HCT116 (cell line): Measurements from ENCODE around the gene OAS2. TPM values are rescaled to one million over a fixed set of nuclear protein-coding genes. Genes with fewer than 3 reads are reported as not detected.

Experiments
- ATAC-seq: fragments of 200-7000 bp; cut with Tn5 transposase; 2 replicates; pipeline ENCODE4 v1.9.1; 2020; ENCODE audit warnings: mild to moderate bottlenecking, moderate library complexity
- BruUV-seq: library from RNA; stranded (reverse); fragments of 400-500 nt; replicated peaks from 2 replicates; lab custom pipeline; 2021; lab: Mats Ljungman, UMichigan
- CTCF ChIA-PET: fragments of 300-600 bp; sonication (Branson Sonifier 250); formaldehyde crosslinking; loops from one replicate; lab custom pipeline; 2021; ENCODE audit warnings: antibody characterized with exemption; lab: Charles Lee
- POLR2A ChIA-PET: fragments of 300-600, 350-600 bp; sonication (Branson Sonifier 250); formaldehyde crosslinking; loops from one replicate; lab custom pipeline; 2021; ENCODE audit warnings: antibody characterized with exemption; lab: Charles Lee
- RAD21 ChIA-PET, 2 experiments: fragments of 300-600 bp; sonication (Branson Sonifier 250); formaldehyde crosslinking; loops; one replicate each; lab custom pipeline; 2023; ENCODE audit warnings: low total read pairs in 2 of 2; ENCODE audit not compliant: uncharacterized antibody in 2 of 2, unreplicated experiment in 2 of 2, low non-redundant PET in 1 of 2; lab: Charles Lee
- DNase-seq: peaks from one replicate; pipeline ENCODE4 v3.0.0-alpha.2; 2010; ENCODE audit warnings: low read depth, low spot score
- H2AFZ ChIP-seq: fragments of 200-600 bp; shearing (Covaris generic), sonication (generic); 2 replicates; pipeline ENCODE4 v1.6.1; 2017; ENCODE audit warnings: low read depth, mixed run types, mixed read lengths, antibody characterized with exemption, low read length; ENCODE audit not compliant: poor library complexity, severe bottlenecking
- H3K27ac ChIP-seq: 2 replicates; pipeline ENCODE4 v1.5.1; 2012; ENCODE audit warnings: low read depth, low read length
- H3K27me3 ChIP-seq: fragments of 200-600 bp; sonication (generic); 2 replicates; pipeline ENCODE4 v1.6.1; 2016; ENCODE audit warnings: mixed run types, low read length, mixed read lengths; ENCODE audit not compliant: insufficient read depth
- H3K36me3 ChIP-seq, 2 experiments: fragments of 200-500 bp in 1 of 2; fragments of 200-600 bp in 1 of 2; sonication (Bioruptor generic) in 1 of 2; sonication (generic) in 1 of 2; 2 replicates each; pipeline versions ENCODE4 v1.5.1 to v1.6.1; 2014 to 2016; ENCODE audit warnings: low read length in 2 of 2, inconsistent platforms in 1 of 2, mixed read lengths in 1 of 2, mixed run types in 1 of 2; ENCODE audit not compliant: insufficient read depth in 2 of 2, control insufficient read depth in 1 of 2
- H3K4me1 ChIP-seq, 2 experiments: fragments of 200-600 bp in 1 of 2; sonication (generic) in 1 of 2; 2 replicates each; pipeline versions ENCODE4 v1.5.1 to v1.6.1; 2012 to 2017; ENCODE audit warnings: low read length in 2 of 2, inconsistent platforms in 1 of 2, mild to moderate bottlenecking in 1 of 2, mixed read lengths in 1 of 2, mixed run types in 1 of 2, moderate library complexity in 1 of 2; ENCODE audit not compliant: insufficient read depth in 2 of 2, control insufficient read depth in 1 of 2
- H3K4me2 ChIP-seq: fragments of 200-600 bp; sonication (generic); 2 replicates; pipeline ENCODE4 v1.6.1; 2017; ENCODE audit warnings: mixed run types, low read length, mixed read lengths
- H3K4me3 ChIP-seq, 2 experiments: fragments of 200-600 bp in 1 of 2; sonication (generic) in 1 of 2; replicated peaks in 1 of 2; 2 replicates each; pipeline ENCODE4 v1.5.1; 2011 to 2016; ENCODE audit warnings: low read length in 2 of 2, control low read depth in 1 of 2, low read depth in 1 of 2, mild to moderate bottlenecking in 1 of 2, mixed read lengths in 1 of 2, mixed run types in 1 of 2
- H3K79me2 ChIP-seq: fragments of 200-600 bp; sonication (generic); 2 replicates; pipeline ENCODE4 v1.6.1; 2017; ENCODE audit warnings: mild to moderate bottlenecking, mixed run types, low read length, moderate library complexity, mixed read lengths; ENCODE audit not compliant: insufficient read depth
- H3K9ac ChIP-seq: fragments of 200-600 bp; sonication (generic); 2 replicates; pipeline ENCODE4 v1.6.1; 2016; ENCODE audit warnings: low read length, mixed read lengths
- H3K9me2 ChIP-seq: fragments of 200-600 bp; sonication (generic), shearing (Covaris generic); 2 replicates; pipeline ENCODE4 v1.6.1; 2017; ENCODE audit warnings: mixed run types, mild to moderate bottlenecking, moderate library complexity; ENCODE audit not compliant: insufficient read depth
- H3K9me3 ChIP-seq, 2 experiments: fragments of 200-500 bp in 1 of 2; fragments of 200-600 bp in 1 of 2; sonication (Bioruptor generic) in 1 of 2; sonication (generic) in 1 of 2; 2 replicates each; pipeline ENCODE4 v1.6.1; 2014 to 2017; ENCODE audit warnings: low read length in 2 of 2, mixed read lengths in 2 of 2, inconsistent platforms in 1 of 2, low read depth in 1 of 2, mild to moderate bottlenecking in 1 of 2, mixed run types in 1 of 2, moderate library complexity in 1 of 2; ENCODE audit not compliant: control insufficient read depth in 1 of 2, insufficient read depth in 1 of 2
- H4K20me1 ChIP-seq: fragments of 200-600 bp; sonication (generic), shearing (Covaris generic); 2 replicates; pipeline ENCODE4 v1.6.1; 2017; ENCODE audit warnings: mixed run types, mild to moderate bottlenecking, moderate library complexity; ENCODE audit not compliant: insufficient read depth
- CEBPB ChIP-seq: IDR thresholded peaks from 2 replicates; pipeline ENCODE4 v1.6.1; 2012; ENCODE audit warnings: low read depth
- ELF1 ChIP-seq: IDR thresholded peaks from 2 replicates; pipeline ENCODE4 v1.6.1; 2012; ENCODE audit warnings: low read depth, borderline replicate concordance
- EZH2phosphoT487 ChIP-seq: fragments of 200-600 bp; IDR thresholded peaks from 2 replicates; pipeline ENCODE4 v1.6.1; 2018; ENCODE audit warnings: antibody characterized with exemption, borderline replicate concordance
- FOSL1 ChIP-seq: IDR thresholded peaks from 2 replicates; pipeline ENCODE4 v1.6.1; 2012; ENCODE audit warnings: low read depth
- JUND ChIP-seq: IDR thresholded peaks from 2 replicates; pipeline ENCODE4 v1.6.1; 2012
- POLR2A ChIP-seq: IDR thresholded peaks from 2 replicates; pipeline ENCODE4 v1.7.0; 2011; ENCODE audit warnings: borderline replicate concordance; ENCODE audit not compliant: insufficient read depth, insufficient read length; ENCODE audit errors: extremely low read depth
- POLR2AphosphoS5 ChIP-seq: IDR thresholded peaks from 2 replicates; pipeline ENCODE4 v1.6.1; 2011; ENCODE audit warnings: mild to moderate bottlenecking, low read depth, low read length, moderate library complexity
- RAD21 ChIP-seq: IDR thresholded peaks from 2 replicates; pipeline ENCODE4 v1.6.1; 2012; ENCODE audit warnings: low read depth, mild to moderate bottlenecking
- SIN3A ChIP-seq: IDR thresholded peaks from 2 replicates; pipeline ENCODE4 v1.6.1; 2012; ENCODE audit warnings: low read depth
- SP1 ChIP-seq: IDR thresholded peaks from 2 replicates; pipeline ENCODE4 v1.6.1; 2012; ENCODE audit warnings: low read depth
- SRF ChIP-seq: IDR thresholded peaks from 2 replicates; pipeline ENCODE4 v1.6.1; 2012; ENCODE audit warnings: low read depth
- TCF7L2 ChIP-seq: IDR thresholded peaks from 2 replicates; pipeline ENCODE4 v1.7.0; 2011; ENCODE audit warnings: borderline replicate concordance, inconsistent platforms; ENCODE audit not compliant: insufficient read depth, insufficient read length; ENCODE audit errors: extremely low read depth
- YY1 ChIP-seq: IDR thresholded peaks from 2 replicates; pipeline ENCODE4 v1.6.1; 2011; ENCODE audit warnings: low read length, low read depth, moderate library complexity, mild to moderate bottlenecking; ENCODE audit not compliant: insufficient replicate concordance; ENCODE audit errors: extremely low read depth
- ZFX ChIP-seq: fragments of 450-650 bp; IDR thresholded peaks from 2 replicates; pipeline ENCODE4 v1.6.1; 2017
- ZNF274 ChIP-seq: fragments of 200-500 bp; sonication (Bioruptor generic); IDR thresholded peaks from 2 replicates; pipeline ENCODE4 v1.6.1; 2014; ENCODE audit warnings: mild to moderate bottlenecking, low read depth, low read length, inconsistent platforms
- intact Hi-C: fragments of 100-400 bp; cut with micrococcal nuclease; formaldehyde crosslinking; loops from 2 replicates; pipeline ENCODE4 v1.10.0; 2022
- total RNA-seq: library from RNA; stranded (reverse); gene quantifications from one replicate; pipeline ENCODE4 v1.2.1, GENCODE V29; 2021; ENCODE audit not compliant: unreplicated experiment
- TF ChIP-seq, protein P1 (sequence below): IDR thresholded peaks from 2 replicates; pipeline ENCODE4 v1.6.1; 2011; ENCODE audit warnings: mild to moderate bottlenecking, low read length, moderate library complexity; ENCODE audit not compliant: insufficient replicate concordance; ENCODE audit errors: extremely low read depth
- TF ChIP-seq, protein P2 (sequence below): IDR thresholded peaks from 2 replicates; pipeline ENCODE4 v1.6.1; 2012
- TF ChIP-seq, protein P3 (sequence below), 3 experiments: fragments of 200-600 bp in 1 of 3; sonication (generic) in 1 of 3; IDR thresholded peaks in 2 of 3; conservative IDR thresholded peaks in 1 of 3; 2 replicates each; pipeline ENCODE4 v1.5.1; 2012 to 2017; ENCODE audit warnings: low read depth in 2 of 3, low read length in 2 of 3, antibody characterized with exemption in 1 of 3, borderline replicate concordance in 1 of 3, control low read depth in 1 of 3, mild to moderate bottlenecking in 1 of 3, mixed read lengths in 1 of 3, mixed run types in 1 of 3, moderate library complexity in 1 of 3; ENCODE audit not compliant: insufficient read depth in 1 of 3
- TF ChIP-seq, protein P4 (sequence below): IDR thresholded peaks from 2 replicates; pipeline ENCODE4 v1.6.1; 2012; ENCODE audit warnings: low read depth

The OAS2 gene
- total RNA-seq, 1 experiment from 2014 or later = 0.30 TPM

DNA sequence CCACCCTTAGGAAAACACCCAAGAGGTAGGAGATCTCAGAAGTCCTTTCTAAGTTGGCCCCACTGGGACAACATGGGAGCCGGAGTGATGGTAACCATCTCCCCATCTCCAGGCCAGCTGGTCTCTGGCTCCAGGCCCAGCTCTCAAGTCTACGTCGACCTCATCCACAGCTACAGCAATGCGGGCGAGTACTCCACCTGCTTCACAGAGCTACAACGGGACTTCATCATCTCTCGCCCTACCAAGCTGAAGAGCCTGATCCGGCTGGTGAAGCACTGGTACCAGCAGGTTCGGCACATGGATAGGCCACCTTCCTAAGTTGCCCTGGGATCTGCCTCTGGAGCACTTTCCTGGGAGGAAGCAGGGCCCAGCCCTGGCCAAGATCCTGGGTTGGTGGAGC is 11.0 kb upstream of the OAS2 start:
- CTCF ChIA-PET = no interaction called here
- no TSS peak for BruUV-seq
- Histone ChIP-seq H3K27ac (no peak overlapping the region), H3K4me1 (no peaks in the 10 kb centered on the region), H3K36me3 (peaks cover 0 to 7% of the 10 kb centered on the region in 2 experiments; a peak in 1 of 4 replicates), H3K9me2 (no peaks in the 10 kb centered on the region), H3K79me2 (no peaks in the 10 kb centered on the region), H4K20me1 (no peaks in the 10 kb centered on the region), H3K4me3 (no peak overlapping the region), H3K27me3 (no peaks in the 10 kb centered on the region), H2AFZ (no peak overlapping the region), H3K9me3 (no peaks in the 10 kb centered on the region), H3K9ac (no peak overlapping the region), H3K4me2 (no peak overlapping the region)
- POLR2A ChIA-PET = no interaction called here
- RAD21 ChIA-PET = no interaction called here
- DNase-seq = no peak
- ATAC-seq = no peak
- TF ChIP-seq JUND = no peak
- TF ChIP-seq, protein P1, sequence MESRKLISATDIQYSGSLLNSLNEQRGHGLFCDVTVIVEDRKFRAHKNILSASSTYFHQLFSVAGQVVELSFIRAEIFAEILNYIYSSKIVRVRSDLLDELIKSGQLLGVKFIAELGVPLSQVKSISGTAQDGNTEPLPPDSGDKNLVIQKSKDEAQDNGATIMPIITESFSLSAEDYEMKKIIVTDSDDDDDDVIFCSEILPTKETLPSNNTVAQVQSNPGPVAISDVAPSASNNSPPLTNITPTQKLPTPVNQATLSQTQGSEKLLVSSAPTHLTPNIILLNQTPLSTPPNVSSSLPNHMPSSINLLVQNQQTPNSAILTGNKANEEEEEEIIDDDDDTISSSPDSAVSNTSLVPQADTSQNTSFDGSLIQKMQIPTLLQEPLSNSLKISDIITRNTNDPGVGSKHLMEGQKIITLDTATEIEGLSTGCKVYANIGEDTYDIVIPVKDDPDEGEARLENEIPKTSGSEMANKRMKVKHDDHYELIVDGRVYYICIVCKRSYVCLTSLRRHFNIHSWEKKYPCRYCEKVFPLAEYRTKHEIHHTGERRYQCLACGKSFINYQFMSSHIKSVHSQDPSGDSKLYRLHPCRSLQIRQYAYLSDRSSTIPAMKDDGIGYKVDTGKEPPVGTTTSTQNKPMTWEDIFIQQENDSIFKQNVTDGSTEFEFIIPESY = no peak
- TF ChIP-seq, protein P2, sequence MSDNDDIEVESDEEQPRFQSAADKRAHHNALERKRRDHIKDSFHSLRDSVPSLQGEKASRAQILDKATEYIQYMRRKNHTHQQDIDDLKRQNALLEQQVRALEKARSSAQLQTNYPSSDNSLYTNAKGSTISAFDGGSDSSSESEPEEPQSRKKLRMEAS = no peak
- TF ChIP-seq POLR2AphosphoS5 = no peak
- no peak for TF ChIP-seq ZFX
- no peak for TF ChIP-seq SRF
- no peak for TF ChIP-seq SIN3A
- no peak for TF ChIP-seq RAD21
- TF ChIP-seq, protein P3, sequence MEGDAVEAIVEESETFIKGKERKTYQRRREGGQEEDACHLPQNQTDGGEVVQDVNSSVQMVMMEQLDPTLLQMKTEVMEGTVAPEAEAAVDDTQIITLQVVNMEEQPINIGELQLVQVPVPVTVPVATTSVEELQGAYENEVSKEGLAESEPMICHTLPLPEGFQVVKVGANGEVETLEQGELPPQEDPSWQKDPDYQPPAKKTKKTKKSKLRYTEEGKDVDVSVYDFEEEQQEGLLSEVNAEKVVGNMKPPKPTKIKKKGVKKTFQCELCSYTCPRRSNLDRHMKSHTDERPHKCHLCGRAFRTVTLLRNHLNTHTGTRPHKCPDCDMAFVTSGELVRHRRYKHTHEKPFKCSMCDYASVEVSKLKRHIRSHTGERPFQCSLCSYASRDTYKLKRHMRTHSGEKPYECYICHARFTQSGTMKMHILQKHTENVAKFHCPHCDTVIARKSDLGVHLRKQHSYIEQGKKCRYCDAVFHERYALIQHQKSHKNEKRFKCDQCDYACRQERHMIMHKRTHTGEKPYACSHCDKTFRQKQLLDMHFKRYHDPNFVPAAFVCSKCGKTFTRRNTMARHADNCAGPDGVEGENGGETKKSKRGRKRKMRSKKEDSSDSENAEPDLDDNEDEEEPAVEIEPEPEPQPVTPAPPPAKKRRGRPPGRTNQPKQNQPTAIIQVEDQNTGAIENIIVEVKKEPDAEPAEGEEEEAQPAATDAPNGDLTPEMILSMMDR (IDR thresholded peaks at IDR 0.05 in 2 of 3, conservative IDR thresholded peaks at IDR 0.05 in 1 of 3; ENCODE audit: borderline replicate concordance in 1 of 3, insufficient read depth in 1 of 3, low read depth in 2 of 3, low read length in 2 of 3) = no peak
- TF ChIP-seq ZNF274 = no peak
- TF ChIP-seq POLR2A = no peak
- no peak for TF ChIP-seq ELF1
- TF ChIP-seq CEBPB = no peak
- TF ChIP-seq TCF7L2 = no peak
- TF ChIP-seq, protein P4, sequence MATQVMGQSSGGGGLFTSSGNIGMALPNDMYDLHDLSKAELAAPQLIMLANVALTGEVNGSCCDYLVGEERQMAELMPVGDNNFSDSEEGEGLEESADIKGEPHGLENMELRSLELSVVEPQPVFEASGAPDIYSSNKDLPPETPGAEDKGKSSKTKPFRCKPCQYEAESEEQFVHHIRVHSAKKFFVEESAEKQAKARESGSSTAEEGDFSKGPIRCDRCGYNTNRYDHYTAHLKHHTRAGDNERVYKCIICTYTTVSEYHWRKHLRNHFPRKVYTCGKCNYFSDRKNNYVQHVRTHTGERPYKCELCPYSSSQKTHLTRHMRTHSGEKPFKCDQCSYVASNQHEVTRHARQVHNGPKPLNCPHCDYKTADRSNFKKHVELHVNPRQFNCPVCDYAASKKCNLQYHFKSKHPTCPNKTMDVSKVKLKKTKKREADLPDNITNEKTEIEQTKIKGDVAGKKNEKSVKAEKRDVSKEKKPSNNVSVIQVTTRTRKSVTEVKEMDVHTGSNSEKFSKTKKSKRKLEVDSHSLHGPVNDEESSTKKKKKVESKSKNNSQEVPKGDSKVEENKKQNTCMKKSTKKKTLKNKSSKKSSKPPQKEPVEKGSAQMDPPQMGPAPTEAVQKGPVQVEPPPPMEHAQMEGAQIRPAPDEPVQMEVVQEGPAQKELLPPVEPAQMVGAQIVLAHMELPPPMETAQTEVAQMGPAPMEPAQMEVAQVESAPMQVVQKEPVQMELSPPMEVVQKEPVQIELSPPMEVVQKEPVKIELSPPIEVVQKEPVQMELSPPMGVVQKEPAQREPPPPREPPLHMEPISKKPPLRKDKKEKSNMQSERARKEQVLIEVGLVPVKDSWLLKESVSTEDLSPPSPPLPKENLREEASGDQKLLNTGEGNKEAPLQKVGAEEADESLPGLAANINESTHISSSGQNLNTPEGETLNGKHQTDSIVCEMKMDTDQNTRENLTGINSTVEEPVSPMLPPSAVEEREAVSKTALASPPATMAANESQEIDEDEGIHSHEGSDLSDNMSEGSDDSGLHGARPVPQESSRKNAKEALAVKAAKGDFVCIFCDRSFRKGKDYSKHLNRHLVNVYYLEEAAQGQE = no peak
- no peak for TF ChIP-seq EZH2phosphoT487
- no peak for TF ChIP-seq YY1
- TF ChIP-seq SP1 = no peak
- TF ChIP-seq FOSL1 = no peak
- intact Hi-C loops = no loop called here
